Cardiac fibroblast (primary cell): Measurements from ENCODE around the gene FSTL4.

Source experiments
- DNase-seq, 2 donors: peaks; one replicate each; pipeline versions ENCODE4 v3.0.0 to v3.0.0-alpha.2; 2010; ENCODE audit warnings: low read depth in 2 of 2
- H3K4me3 ChIP-seq, 2 donors: replicated peaks in 1 of 2; 1 replicate in 1 of 2; 2 replicates in 1 of 2; pipeline ENCODE4 v1.5.1; 2011; ENCODE audit warnings: low read depth in 2 of 2, low read length in 2 of 2, mild to moderate bottlenecking in 2 of 2, moderate library complexity in 1 of 2
- TF ChIP-seq, protein P1 (sequence below): IDR thresholded peaks from one replicate; pipeline ENCODE4 v1.5.1; 2011; ENCODE audit warnings: low read depth, mild to moderate bottlenecking, low read length, inconsistent platforms

FSTL4 gene

GRCh38 chr5:133423011-133423617 is 189.2 kb downstream of the FSTL4 start:
- H3K4me3 ChIP-seq, result no peak overlapping the region
- TF ChIP-seq, protein P1, sequence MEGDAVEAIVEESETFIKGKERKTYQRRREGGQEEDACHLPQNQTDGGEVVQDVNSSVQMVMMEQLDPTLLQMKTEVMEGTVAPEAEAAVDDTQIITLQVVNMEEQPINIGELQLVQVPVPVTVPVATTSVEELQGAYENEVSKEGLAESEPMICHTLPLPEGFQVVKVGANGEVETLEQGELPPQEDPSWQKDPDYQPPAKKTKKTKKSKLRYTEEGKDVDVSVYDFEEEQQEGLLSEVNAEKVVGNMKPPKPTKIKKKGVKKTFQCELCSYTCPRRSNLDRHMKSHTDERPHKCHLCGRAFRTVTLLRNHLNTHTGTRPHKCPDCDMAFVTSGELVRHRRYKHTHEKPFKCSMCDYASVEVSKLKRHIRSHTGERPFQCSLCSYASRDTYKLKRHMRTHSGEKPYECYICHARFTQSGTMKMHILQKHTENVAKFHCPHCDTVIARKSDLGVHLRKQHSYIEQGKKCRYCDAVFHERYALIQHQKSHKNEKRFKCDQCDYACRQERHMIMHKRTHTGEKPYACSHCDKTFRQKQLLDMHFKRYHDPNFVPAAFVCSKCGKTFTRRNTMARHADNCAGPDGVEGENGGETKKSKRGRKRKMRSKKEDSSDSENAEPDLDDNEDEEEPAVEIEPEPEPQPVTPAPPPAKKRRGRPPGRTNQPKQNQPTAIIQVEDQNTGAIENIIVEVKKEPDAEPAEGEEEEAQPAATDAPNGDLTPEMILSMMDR, result no peak
- DNase-seq, result no peak

- TF ChIP-seq, protein P1, result no peak
- no peak for DNase-seq
- no peak overlapping the region for H3K4me3 ChIP-seq
Observed at GRCh38 chr5:133421806-133422205, 190.5 kb downstream of the FSTL4 start.

GRCh38 chr5:133421394-133421793 is 190.9 kb downstream of the FSTL4 start:
- H3K4me3 ChIP-seq, result no peak overlapping the region
- TF ChIP-seq, protein P1, result peak; percentile 14
- DNase-seq, result peak; percentile 14 to 18

DNA sequence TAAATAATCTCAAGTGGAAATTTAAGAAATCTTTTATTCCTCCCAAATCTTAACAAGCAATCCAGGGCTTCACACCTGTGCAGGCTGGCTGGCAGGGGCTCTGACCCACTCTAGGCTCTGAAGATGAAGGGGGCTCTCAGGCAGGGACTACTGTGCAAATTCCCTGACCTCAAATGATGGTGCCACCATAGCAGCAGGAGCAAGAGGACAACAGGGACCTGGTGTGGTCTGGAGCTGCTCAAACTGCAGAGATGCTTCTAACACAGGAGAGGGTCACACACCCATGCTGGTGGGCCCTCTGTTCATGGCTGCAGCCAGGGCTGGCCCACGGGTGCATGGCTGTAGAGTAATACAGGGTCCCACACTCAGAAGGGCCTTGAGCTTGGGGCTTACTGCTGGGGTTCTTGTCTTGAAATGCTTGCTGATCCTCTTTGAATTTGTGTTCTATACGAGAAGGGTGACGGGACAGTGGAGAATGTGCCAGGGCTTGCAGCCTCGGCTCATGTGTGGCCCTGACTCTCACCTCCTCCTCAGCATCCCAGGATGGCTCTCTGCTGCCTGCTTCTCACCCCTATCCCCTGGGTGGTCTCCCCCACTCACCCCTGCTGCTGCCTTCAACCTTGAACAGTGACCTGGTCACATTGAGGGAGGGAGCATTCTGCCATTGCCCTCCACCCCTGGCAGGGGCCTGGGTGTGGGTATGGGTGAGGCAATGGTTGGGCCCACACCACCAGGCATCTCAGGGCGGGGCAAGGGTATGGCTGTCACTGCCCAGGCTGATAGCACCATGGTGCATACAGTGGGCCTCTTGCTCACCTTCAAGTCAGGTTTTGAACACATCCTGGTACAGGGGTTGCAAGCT is 191.7 kb downstream of the FSTL4 start:
- no peak for DNase-seq
- no peak overlapping the region for H3K4me3 ChIP-seq
- TF ChIP-seq, protein P1, result no peak

DNA sequence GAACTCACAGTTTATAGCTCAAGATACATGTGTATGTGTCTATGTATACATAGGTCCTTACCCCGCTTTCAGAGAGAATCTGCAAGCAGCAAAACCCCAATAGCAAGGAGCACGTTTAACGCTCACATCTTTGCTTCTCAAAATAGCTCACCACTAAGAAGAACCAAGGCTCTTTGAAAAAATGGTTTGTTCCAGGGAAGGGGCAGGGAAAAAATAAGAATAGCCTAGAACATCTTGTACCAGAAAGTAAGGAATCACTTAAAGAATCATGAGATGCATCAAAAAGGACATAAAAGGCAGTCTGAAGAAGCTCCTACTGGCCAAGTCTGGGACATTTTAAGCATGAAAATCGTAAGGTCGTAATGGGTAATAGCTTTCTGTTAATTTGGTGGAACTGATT is 196.4 kb downstream of the FSTL4 start:
- no peak for DNase-seq
- H3K4me3 ChIP-seq, result no peak overlapping the region
- TF ChIP-seq, protein P1, result no peak

DNA sequence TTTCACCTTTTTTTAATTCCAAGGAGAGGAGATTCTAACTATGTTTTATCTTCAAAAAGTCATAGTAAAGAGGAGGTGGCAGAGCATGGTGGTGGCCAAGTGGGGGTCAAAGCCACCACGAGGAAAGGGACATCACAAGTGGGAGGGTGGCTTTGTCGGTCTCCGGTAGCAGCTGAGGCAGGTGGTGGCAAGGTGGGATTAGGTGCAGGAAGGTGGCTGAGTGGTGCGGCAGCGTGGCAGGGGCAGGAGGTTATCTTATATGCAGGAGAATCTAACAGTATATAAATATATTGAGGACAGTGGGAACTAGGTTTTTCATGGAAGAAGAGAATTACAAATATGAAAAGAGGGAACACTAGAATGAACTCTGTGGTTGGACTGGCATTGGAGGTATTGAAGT is 196.8 kb downstream of the FSTL4 start:
- no peak overlapping the region for H3K4me3 ChIP-seq
- TF ChIP-seq, protein P1, result no peak
- no peak for DNase-seq
